Osteocyte (in vitro differentiated cells): ENCODE measurements around the gene GPRIN2. TPM values are rescaled to one million over a fixed set of nuclear protein-coding genes. Genes with fewer than 3 reads are reported as not detected.

Experiments used
- DNase-seq: peaks from one replicate; pipeline ENCODE4 v3.0.0; 2021; ENCODE audit warnings: mixed read lengths; ENCODE audit not compliant: unreplicated experiment; ENCODE audit errors: extremely low spot score
- H3K27ac Mint-ChIP-seq: one replicate; pipeline ENCODE4 v1.8.0; 2021; ENCODE audit warnings: mild to moderate bottlenecking, mixed read lengths; ENCODE audit not compliant: unreplicated experiment
- H3K27me3 Mint-ChIP-seq: one replicate; pipeline ENCODE4 v1.8.0; 2021; ENCODE audit warnings: mixed read lengths; ENCODE audit not compliant: unreplicated experiment
- H3K36me3 Mint-ChIP-seq: one replicate; pipeline ENCODE4 v1.8.0; 2021; ENCODE audit warnings: mixed read lengths; ENCODE audit not compliant: unreplicated experiment
- H3K4me1 Mint-ChIP-seq: one replicate; pipeline ENCODE4 v1.8.0; 2021; ENCODE audit warnings: mixed read lengths; ENCODE audit not compliant: unreplicated experiment
- H3K4me3 Mint-ChIP-seq: one replicate; pipeline ENCODE4 v1.8.0; 2021; ENCODE audit warnings: mild to moderate bottlenecking, moderate library complexity, mixed read lengths; ENCODE audit not compliant: unreplicated experiment
- H3K9me3 Mint-ChIP-seq: one replicate; pipeline ENCODE4 v1.8.0; 2021; ENCODE audit warnings: mixed read lengths; ENCODE audit not compliant: unreplicated experiment
- total RNA-seq: library from RNA; stranded (reverse); gene quantifications from 2 replicates; pipeline ENCODE4 v1.2.1, GENCODE V29; 2021
- TF ChIP-seq, protein P1 (sequence below): fragments of 200-600 bp; sonication (generic); IDR thresholded peaks from 2 replicates; pipeline ENCODE4 v1.5.0; 2021; ENCODE audit warnings: antibody characterized with exemption, mild to moderate bottlenecking, moderate library complexity

GPRIN2 gene
- total RNA-seq, 1 donor from 2014 or later: 2.5 TPM

DNA sequence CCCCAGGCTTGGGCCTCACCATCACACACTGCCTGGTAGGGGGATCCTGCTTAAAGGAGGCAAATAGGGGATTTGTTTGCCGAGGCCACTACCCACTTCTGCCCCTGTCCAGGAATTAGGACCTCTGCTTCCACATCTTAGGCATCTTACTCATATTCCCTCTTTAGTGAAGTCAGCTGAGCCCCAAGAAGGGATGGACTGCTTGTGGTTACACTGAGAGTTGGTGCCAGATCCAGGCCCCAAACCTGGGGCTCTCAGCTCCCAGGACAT is 1.6 kb upstream of the GPRIN2 start:
- H3K36me3 Mint-ChIP-seq: no peaks in the 10 kb centered on the region
- DNase-seq: no peak
- H3K9me3 Mint-ChIP-seq: no peaks in the 10 kb centered on the region
- peaks cover 12% of the 10 kb centered on the region for H3K4me1 Mint-ChIP-seq
- peak overlapping the region; percentile 75 for H3K4me3 Mint-ChIP-seq
- TF ChIP-seq, protein P1, sequence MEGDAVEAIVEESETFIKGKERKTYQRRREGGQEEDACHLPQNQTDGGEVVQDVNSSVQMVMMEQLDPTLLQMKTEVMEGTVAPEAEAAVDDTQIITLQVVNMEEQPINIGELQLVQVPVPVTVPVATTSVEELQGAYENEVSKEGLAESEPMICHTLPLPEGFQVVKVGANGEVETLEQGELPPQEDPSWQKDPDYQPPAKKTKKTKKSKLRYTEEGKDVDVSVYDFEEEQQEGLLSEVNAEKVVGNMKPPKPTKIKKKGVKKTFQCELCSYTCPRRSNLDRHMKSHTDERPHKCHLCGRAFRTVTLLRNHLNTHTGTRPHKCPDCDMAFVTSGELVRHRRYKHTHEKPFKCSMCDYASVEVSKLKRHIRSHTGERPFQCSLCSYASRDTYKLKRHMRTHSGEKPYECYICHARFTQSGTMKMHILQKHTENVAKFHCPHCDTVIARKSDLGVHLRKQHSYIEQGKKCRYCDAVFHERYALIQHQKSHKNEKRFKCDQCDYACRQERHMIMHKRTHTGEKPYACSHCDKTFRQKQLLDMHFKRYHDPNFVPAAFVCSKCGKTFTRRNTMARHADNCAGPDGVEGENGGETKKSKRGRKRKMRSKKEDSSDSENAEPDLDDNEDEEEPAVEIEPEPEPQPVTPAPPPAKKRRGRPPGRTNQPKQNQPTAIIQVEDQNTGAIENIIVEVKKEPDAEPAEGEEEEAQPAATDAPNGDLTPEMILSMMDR: no peak
- H3K27me3 Mint-ChIP-seq: peaks cover 2% of the 10 kb centered on the region
- no peak overlapping the region for H3K27ac Mint-ChIP-seq

DNA sequence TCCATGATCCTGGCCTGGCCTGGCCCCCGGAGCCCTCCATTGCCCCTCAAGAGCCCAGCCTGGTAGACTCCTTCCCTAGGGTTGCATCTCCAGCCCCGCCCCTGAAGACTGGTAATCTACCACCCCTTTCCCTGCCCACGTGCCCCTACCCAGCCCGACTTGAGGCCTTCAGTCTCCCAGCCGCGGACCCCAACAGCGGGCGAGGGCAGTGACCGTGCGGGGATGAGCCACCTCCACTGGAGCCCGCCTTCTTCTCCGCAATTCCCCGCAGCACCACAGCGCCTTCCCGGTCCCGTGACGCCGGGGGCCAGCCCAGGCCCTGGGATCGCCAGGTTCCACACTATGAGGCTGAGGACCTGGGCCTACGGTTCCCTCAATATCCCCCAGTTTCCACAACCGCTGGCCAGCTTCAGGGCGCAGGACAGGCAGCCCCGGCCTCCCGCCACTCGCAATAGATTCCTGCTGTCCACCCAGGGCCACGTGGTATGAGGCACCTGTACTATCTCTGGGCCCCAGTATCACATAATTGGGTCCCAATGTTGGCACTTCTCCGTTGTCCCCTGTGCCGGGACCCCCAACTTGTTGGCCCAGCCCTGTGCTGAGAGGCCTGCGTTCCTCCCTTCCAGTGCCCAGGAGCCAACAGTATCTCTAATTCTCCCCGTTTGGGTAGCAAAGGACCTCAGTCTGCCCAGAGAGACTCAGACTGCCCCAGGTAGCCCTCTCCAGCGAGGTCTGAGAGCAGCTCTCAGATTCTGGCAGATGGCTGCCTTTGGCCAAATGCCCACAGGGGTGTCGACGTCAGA is 1.1 kb upstream of the GPRIN2 start:
- Mint-ChIP-seq H3K4me3 (peak overlapping the region; percentile 75), H3K27me3 (peaks cover 2% of the 10 kb centered on the region), H3K27ac (peak overlapping the region; percentile 40), H3K4me1 (peaks cover 12% of the 10 kb centered on the region), H3K36me3 (no peaks in the 10 kb centered on the region), H3K9me3 (no peaks in the 10 kb centered on the region)
- TF ChIP-seq, protein P1: no peak
- DNase-seq: peak; percentile 89

DNA sequence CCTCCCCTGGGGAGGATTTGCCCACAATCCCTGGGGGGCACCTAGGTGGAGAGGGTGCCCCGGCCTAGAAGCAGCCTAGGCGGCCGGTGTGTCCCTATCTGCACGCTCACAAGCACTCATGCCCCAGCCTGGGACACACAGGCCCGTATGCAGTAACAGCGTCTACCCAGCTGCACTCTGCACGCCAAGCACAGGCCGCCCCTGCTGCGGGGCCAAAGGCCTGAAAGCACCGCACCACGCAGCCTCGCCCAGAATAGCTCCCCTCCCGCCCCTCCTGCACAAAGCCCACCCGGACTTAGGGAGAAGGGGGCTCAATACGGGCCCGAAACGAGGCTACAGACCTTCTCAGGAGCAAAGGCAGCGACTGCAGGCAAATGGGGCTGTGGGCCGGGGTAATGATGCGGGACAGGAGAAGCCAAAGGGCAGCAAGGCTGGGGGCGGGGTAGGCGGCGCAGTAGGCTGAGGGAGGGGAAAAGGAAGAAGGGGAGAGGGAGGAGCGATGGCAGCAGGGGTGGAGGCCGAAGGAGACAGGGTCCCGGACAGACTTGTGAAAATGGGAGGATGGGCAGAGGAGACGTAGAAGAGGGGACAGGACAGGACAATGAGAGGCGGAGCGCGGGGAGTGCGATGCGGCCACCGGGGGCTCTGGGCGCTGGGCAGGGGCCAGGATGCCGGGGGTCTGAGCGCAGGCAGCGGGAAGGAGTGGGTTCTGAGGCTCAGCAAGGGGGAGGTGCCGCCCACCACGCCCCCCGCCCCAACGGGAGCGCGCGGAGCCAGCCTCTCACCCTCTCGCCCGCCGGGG is 544 bp downstream of the GPRIN2 start:
- Mint-ChIP-seq H3K36me3 (no peaks in the 10 kb centered on the region), H3K4me1 (peaks cover 12% of the 10 kb centered on the region), H3K27ac (no peak overlapping the region), H3K9me3 (no peaks in the 10 kb centered on the region), H3K27me3 (peaks cover 2% of the 10 kb centered on the region), H3K4me3 (no peak overlapping the region)
- peak; percentile 87 for DNase-seq
- TF ChIP-seq, protein P1: no peak

DNA sequence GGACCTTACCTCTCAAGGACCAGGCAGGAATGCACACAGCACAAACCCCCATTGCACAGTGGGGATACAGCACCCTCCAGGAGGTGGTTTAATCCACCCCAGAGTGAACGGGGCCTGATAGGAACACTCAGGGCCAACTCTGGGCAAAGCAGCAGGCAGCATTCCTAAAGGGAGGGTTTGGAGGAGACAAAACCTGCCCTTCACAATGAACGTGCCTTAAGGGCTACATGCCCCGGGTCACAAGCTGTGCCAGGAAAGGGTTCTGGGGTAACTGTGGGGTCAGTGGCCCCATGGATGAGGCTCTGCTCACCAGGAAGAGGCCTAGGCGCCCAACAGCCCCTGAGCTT is 1.1 kb downstream of the GPRIN2 start:
- no peak for DNase-seq
- Mint-ChIP-seq H3K4me1 (peaks cover 12% of the 10 kb centered on the region), H3K4me3 (no peak overlapping the region), H3K27ac (no peak overlapping the region), H3K27me3 (peaks cover 2% of the 10 kb centered on the region), H3K36me3 (no peaks in the 10 kb centered on the region), H3K9me3 (no peaks in the 10 kb centered on the region)
- TF ChIP-seq, protein P1: no peak

DNA sequence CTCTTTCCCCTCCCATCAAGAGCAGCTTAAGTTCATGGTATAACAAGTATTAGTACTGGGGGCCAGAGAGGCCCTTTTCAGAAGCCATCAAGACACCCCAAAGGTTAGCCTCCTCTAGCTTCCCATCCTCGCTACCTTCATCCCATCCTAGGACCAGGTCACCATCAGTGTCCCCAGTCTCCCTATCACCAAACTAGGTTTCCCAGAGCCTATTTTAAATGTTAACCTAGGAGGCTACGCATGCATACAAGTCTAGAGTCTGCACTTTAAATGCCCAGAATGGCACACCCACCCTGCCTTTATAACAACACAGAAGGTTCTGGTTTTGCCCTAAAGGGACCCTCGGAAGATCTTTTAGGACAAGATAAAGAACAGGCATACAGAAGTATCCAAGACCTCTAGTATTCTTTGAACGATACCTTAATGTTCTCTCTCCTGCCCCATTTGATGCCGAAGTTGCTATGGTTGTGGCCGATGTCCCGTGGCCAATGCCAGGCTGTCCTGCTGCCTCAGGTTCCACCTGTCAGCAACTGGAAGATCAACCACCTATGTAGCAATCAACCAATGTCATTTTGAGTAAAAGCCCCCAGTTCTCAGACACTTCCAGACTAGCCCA is 2.2 kb downstream of the GPRIN2 start:
- DNase-seq: peak; percentile 83
- Mint-ChIP-seq H3K4me1 (peaks cover 12% of the 10 kb centered on the region), H3K9me3 (no peaks in the 10 kb centered on the region), H3K36me3 (no peaks in the 10 kb centered on the region), H3K4me3 (no peak overlapping the region), H3K27ac (no peak overlapping the region), H3K27me3 (peaks cover 2% of the 10 kb centered on the region)
- TF ChIP-seq, protein P1: no peak
